HCT116 (cell line): ENCODE data around the gene WDR43. TPM values are rescaled to one million over a fixed set of nuclear protein-coding genes. Genes with fewer than 3 reads are reported as not detected.

Experiments used
- ATAC-seq: fragments of 200-7000 bp; cut with Tn5 transposase; 2 replicates; pipeline ENCODE4 v1.9.1; 2020; ENCODE audit warnings: mild to moderate bottlenecking, moderate library complexity
- BruUV-seq: library from RNA; stranded (reverse); fragments of 400-500 nt; replicated peaks from 2 replicates; lab custom pipeline; 2021; lab: Mats Ljungman, UMichigan
- CTCF ChIA-PET: fragments of 300-600 bp; sonication (Branson Sonifier 250); formaldehyde crosslinking; loops from one replicate; lab custom pipeline; 2021; ENCODE audit warnings: antibody characterized with exemption; lab: Charles Lee
- POLR2A ChIA-PET: fragments of 300-600, 350-600 bp; sonication (Branson Sonifier 250); formaldehyde crosslinking; loops from one replicate; lab custom pipeline; 2021; ENCODE audit warnings: antibody characterized with exemption; lab: Charles Lee
- RAD21 ChIA-PET, 2 experiments: fragments of 300-600 bp; sonication (Branson Sonifier 250); formaldehyde crosslinking; loops; one replicate each; lab custom pipeline; 2023; ENCODE audit warnings: low total read pairs in 2 of 2; ENCODE audit not compliant: uncharacterized antibody in 2 of 2, unreplicated experiment in 2 of 2, low non-redundant PET in 1 of 2; lab: Charles Lee
- DNase-seq: peaks from one replicate; pipeline ENCODE4 v3.0.0-alpha.2; 2010; ENCODE audit warnings: low read depth, low spot score
- H2AFZ ChIP-seq: fragments of 200-600 bp; shearing (Covaris generic), sonication (generic); 2 replicates; pipeline ENCODE4 v1.6.1; 2017; ENCODE audit warnings: low read depth, mixed run types, mixed read lengths, antibody characterized with exemption, low read length; ENCODE audit not compliant: poor library complexity, severe bottlenecking
- H3K27ac ChIP-seq: 2 replicates; pipeline ENCODE4 v1.5.1; 2012; ENCODE audit warnings: low read depth, low read length
- H3K27me3 ChIP-seq: fragments of 200-600 bp; sonication (generic); 2 replicates; pipeline ENCODE4 v1.6.1; 2016; ENCODE audit warnings: mixed run types, low read length, mixed read lengths; ENCODE audit not compliant: insufficient read depth
- H3K36me3 ChIP-seq, 2 experiments: fragments of 200-500 bp in 1 of 2; fragments of 200-600 bp in 1 of 2; sonication (Bioruptor generic) in 1 of 2; sonication (generic) in 1 of 2; 2 replicates each; pipeline versions ENCODE4 v1.5.1 to v1.6.1; 2014 to 2016; ENCODE audit warnings: low read length in 2 of 2, inconsistent platforms in 1 of 2, mixed read lengths in 1 of 2, mixed run types in 1 of 2; ENCODE audit not compliant: insufficient read depth in 2 of 2, control insufficient read depth in 1 of 2
- H3K4me1 ChIP-seq, 2 experiments: fragments of 200-600 bp in 1 of 2; sonication (generic) in 1 of 2; 2 replicates each; pipeline versions ENCODE4 v1.5.1 to v1.6.1; 2012 to 2017; ENCODE audit warnings: low read length in 2 of 2, inconsistent platforms in 1 of 2, mild to moderate bottlenecking in 1 of 2, mixed read lengths in 1 of 2, mixed run types in 1 of 2, moderate library complexity in 1 of 2; ENCODE audit not compliant: insufficient read depth in 2 of 2, control insufficient read depth in 1 of 2
- H3K4me2 ChIP-seq: fragments of 200-600 bp; sonication (generic); 2 replicates; pipeline ENCODE4 v1.6.1; 2017; ENCODE audit warnings: mixed run types, low read length, mixed read lengths
- H3K4me3 ChIP-seq, 2 experiments: fragments of 200-600 bp in 1 of 2; sonication (generic) in 1 of 2; replicated peaks in 1 of 2; 2 replicates each; pipeline ENCODE4 v1.5.1; 2011 to 2016; ENCODE audit warnings: low read length in 2 of 2, control low read depth in 1 of 2, low read depth in 1 of 2, mild to moderate bottlenecking in 1 of 2, mixed read lengths in 1 of 2, mixed run types in 1 of 2
- H3K79me2 ChIP-seq: fragments of 200-600 bp; sonication (generic); 2 replicates; pipeline ENCODE4 v1.6.1; 2017; ENCODE audit warnings: mild to moderate bottlenecking, mixed run types, low read length, moderate library complexity, mixed read lengths; ENCODE audit not compliant: insufficient read depth
- H3K9ac ChIP-seq: fragments of 200-600 bp; sonication (generic); 2 replicates; pipeline ENCODE4 v1.6.1; 2016; ENCODE audit warnings: low read length, mixed read lengths
- H3K9me2 ChIP-seq: fragments of 200-600 bp; sonication (generic), shearing (Covaris generic); 2 replicates; pipeline ENCODE4 v1.6.1; 2017; ENCODE audit warnings: mixed run types, mild to moderate bottlenecking, moderate library complexity; ENCODE audit not compliant: insufficient read depth
- H3K9me3 ChIP-seq, 2 experiments: fragments of 200-500 bp in 1 of 2; fragments of 200-600 bp in 1 of 2; sonication (Bioruptor generic) in 1 of 2; sonication (generic) in 1 of 2; 2 replicates each; pipeline ENCODE4 v1.6.1; 2014 to 2017; ENCODE audit warnings: low read length in 2 of 2, mixed read lengths in 2 of 2, inconsistent platforms in 1 of 2, low read depth in 1 of 2, mild to moderate bottlenecking in 1 of 2, mixed run types in 1 of 2, moderate library complexity in 1 of 2; ENCODE audit not compliant: control insufficient read depth in 1 of 2, insufficient read depth in 1 of 2
- H4K20me1 ChIP-seq: fragments of 200-600 bp; sonication (generic), shearing (Covaris generic); 2 replicates; pipeline ENCODE4 v1.6.1; 2017; ENCODE audit warnings: mixed run types, mild to moderate bottlenecking, moderate library complexity; ENCODE audit not compliant: insufficient read depth
- CBX3 ChIP-seq: IDR thresholded peaks from 2 replicates; pipeline ENCODE4 v1.6.1; 2012; ENCODE audit warnings: low read depth
- CEBPB ChIP-seq: IDR thresholded peaks from 2 replicates; pipeline ENCODE4 v1.6.1; 2012; ENCODE audit warnings: low read depth
- EGR1 ChIP-seq: IDR thresholded peaks from 2 replicates; pipeline ENCODE4 v1.6.1; 2012; ENCODE audit warnings: low read depth
- ELF1 ChIP-seq: IDR thresholded peaks from 2 replicates; pipeline ENCODE4 v1.6.1; 2012; ENCODE audit warnings: low read depth, borderline replicate concordance
- EZH2phosphoT487 ChIP-seq: fragments of 200-600 bp; IDR thresholded peaks from 2 replicates; pipeline ENCODE4 v1.6.1; 2018; ENCODE audit warnings: antibody characterized with exemption, borderline replicate concordance
- MAX ChIP-seq: IDR thresholded peaks from 2 replicates; pipeline ENCODE4 v1.6.1; 2012
- POLR2A ChIP-seq: IDR thresholded peaks from 2 replicates; pipeline ENCODE4 v1.7.0; 2011; ENCODE audit warnings: borderline replicate concordance; ENCODE audit not compliant: insufficient read depth, insufficient read length; ENCODE audit errors: extremely low read depth
- POLR2AphosphoS5 ChIP-seq: IDR thresholded peaks from 2 replicates; pipeline ENCODE4 v1.6.1; 2011; ENCODE audit warnings: mild to moderate bottlenecking, low read depth, low read length, moderate library complexity
- SIN3A ChIP-seq: IDR thresholded peaks from 2 replicates; pipeline ENCODE4 v1.6.1; 2012; ENCODE audit warnings: low read depth
- SP1 ChIP-seq: IDR thresholded peaks from 2 replicates; pipeline ENCODE4 v1.6.1; 2012; ENCODE audit warnings: low read depth
- SRF ChIP-seq: IDR thresholded peaks from 2 replicates; pipeline ENCODE4 v1.6.1; 2012; ENCODE audit warnings: low read depth
- TCF7L2 ChIP-seq: IDR thresholded peaks from 2 replicates; pipeline ENCODE4 v1.7.0; 2011; ENCODE audit warnings: borderline replicate concordance, inconsistent platforms; ENCODE audit not compliant: insufficient read depth, insufficient read length; ENCODE audit errors: extremely low read depth
- YY1 ChIP-seq: IDR thresholded peaks from 2 replicates; pipeline ENCODE4 v1.6.1; 2011; ENCODE audit warnings: low read length, low read depth, moderate library complexity, mild to moderate bottlenecking; ENCODE audit not compliant: insufficient replicate concordance; ENCODE audit errors: extremely low read depth
- ZFX ChIP-seq: fragments of 450-650 bp; IDR thresholded peaks from 2 replicates; pipeline ENCODE4 v1.6.1; 2017
- ZNF274 ChIP-seq: fragments of 200-500 bp; sonication (Bioruptor generic); IDR thresholded peaks from 2 replicates; pipeline ENCODE4 v1.6.1; 2014; ENCODE audit warnings: mild to moderate bottlenecking, low read depth, low read length, inconsistent platforms
- intact Hi-C: fragments of 100-400 bp; cut with micrococcal nuclease; formaldehyde crosslinking; loops from 2 replicates; pipeline ENCODE4 v1.10.0; 2022
- total RNA-seq: library from RNA; stranded (reverse); gene quantifications from one replicate; pipeline ENCODE4 v1.2.1, GENCODE V29; 2021; ENCODE audit not compliant: unreplicated experiment
- TF ChIP-seq, protein P1 (sequence below), 3 experiments: fragments of 200-600 bp in 1 of 3; sonication (generic) in 1 of 3; IDR thresholded peaks in 2 of 3; conservative IDR thresholded peaks in 1 of 3; 2 replicates each; pipeline ENCODE4 v1.5.1; 2012 to 2017; ENCODE audit warnings: low read depth in 2 of 3, low read length in 2 of 3, antibody characterized with exemption in 1 of 3, borderline replicate concordance in 1 of 3, control low read depth in 1 of 3, mild to moderate bottlenecking in 1 of 3, mixed read lengths in 1 of 3, mixed run types in 1 of 3, moderate library complexity in 1 of 3; ENCODE audit not compliant: insufficient read depth in 1 of 3
- TF ChIP-seq, protein P2 (sequence below): IDR thresholded peaks from 2 replicates; pipeline ENCODE4 v1.6.1; 2012
- TF ChIP-seq, protein P3 (sequence below): IDR thresholded peaks from 2 replicates; pipeline ENCODE4 v1.6.1; 2011; ENCODE audit warnings: mild to moderate bottlenecking, low read length, moderate library complexity; ENCODE audit not compliant: insufficient replicate concordance; ENCODE audit errors: extremely low read depth

Gene WDR43
- total RNA-seq, 1 experiment from 2014 or later, result 119 TPM

DNA sequence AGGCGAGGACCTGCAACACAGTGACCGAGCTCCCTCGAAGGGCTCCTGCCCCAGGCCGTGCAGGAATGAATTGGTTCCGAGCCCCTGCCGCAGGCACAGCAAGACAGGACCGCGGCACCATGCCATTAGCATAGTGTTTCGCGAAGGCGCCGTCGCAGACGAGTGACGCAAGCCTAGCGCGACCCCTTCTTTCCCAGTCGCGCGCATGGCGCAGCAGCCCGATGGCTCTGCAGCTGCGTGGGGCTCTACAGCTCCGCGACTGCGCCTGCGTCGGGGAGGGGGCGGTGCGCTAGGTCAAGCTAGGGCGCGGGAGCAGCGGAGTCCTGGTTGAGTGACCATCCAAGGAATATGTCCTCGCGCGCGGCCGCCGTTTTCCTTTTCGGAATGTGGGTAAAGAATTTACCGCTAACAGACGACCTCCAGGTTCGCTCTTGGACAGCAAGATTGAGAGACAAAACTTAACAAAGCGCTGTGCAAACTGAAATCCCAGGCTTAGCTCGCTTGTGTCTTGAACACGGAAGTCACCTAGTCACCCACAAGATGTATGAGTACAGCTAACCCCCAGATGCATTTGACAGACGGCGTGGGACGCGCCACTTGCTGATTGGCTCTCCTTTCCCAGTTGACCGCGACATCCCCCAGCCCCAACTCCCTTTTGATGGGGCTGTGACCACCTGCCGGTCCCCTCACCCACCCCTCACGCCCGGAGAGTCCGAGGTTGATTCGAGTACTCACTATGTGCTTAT is 24.1 kb upstream of the WDR43 start, which contains the start of gene TRMT61B:
TRMT61B (minus strand) TSS at position 164 of the 746 bp plus-strand sequence; CDS start at position 132, 32 bp downstream.
- peaks cover 6% of the 10 kb centered on the region; the same call in 1 of the 2 replicates for H3K27me3 ChIP-seq
- ChIA-PET RAD21 (no interaction called here), POLR2A (interaction anchor here (0.7 to 1.4 kb wide), 4 partner anchors 8 to 118 kb away, joined by 3 to 6 read pairs (median 3); partner anchors contain the start of genes PPP1CB and WDR43), CTCF (no interaction called here)
- peak within 1 kb of the TSS; percentile 99 for H3K4me2 ChIP-seq
- H3K9ac ChIP-seq, result peak within 1 kb of the TSS; percentile 89
- H3K36me3 ChIP-seq, result 0 out of 4 replicates have a peak, but pooled peaks cover 0 to 3% of the 10 kb centered on the region in 2 experiments
- no peaks in the 10 kb centered on the region for H4K20me1 ChIP-seq
- intact Hi-C loops, result no loop called here
- no peaks in the 10 kb centered on the region for H3K9me3 ChIP-seq
- no peaks in the 10 kb centered on the region for H3K9me2 ChIP-seq
- TF ChIP-seq, protein P1, sequence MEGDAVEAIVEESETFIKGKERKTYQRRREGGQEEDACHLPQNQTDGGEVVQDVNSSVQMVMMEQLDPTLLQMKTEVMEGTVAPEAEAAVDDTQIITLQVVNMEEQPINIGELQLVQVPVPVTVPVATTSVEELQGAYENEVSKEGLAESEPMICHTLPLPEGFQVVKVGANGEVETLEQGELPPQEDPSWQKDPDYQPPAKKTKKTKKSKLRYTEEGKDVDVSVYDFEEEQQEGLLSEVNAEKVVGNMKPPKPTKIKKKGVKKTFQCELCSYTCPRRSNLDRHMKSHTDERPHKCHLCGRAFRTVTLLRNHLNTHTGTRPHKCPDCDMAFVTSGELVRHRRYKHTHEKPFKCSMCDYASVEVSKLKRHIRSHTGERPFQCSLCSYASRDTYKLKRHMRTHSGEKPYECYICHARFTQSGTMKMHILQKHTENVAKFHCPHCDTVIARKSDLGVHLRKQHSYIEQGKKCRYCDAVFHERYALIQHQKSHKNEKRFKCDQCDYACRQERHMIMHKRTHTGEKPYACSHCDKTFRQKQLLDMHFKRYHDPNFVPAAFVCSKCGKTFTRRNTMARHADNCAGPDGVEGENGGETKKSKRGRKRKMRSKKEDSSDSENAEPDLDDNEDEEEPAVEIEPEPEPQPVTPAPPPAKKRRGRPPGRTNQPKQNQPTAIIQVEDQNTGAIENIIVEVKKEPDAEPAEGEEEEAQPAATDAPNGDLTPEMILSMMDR (IDR thresholded peaks at IDR 0.05 in 2 of 3, conservative IDR thresholded peaks at IDR 0.05 in 1 of 3; ENCODE audit: borderline replicate concordance in 1 of 3, insufficient read depth in 1 of 3, low read depth in 2 of 3, low read length in 2 of 3), result no peak
- TF ChIP-seq ZFX (peak; percentile 48; the same call in 1 of the 2 replicates), CBX3 (peak; percentile 98), POLR2AphosphoS5 (peak; percentile 97), SIN3A (peak; percentile 95), SRF (peak; percentile 99), POLR2A (peak; percentile 89), EZH2phosphoT487 (no peak), ZNF274 (no peak), ELF1 (peak; percentile 40; the same call in 1 of the 2 replicates), TCF7L2 (peak; percentile 45), CEBPB (no peak; the same call in 1 of the 2 replicates), MAX (peak; percentile 99), EGR1 (peak; percentile 69), YY1 (peak; percentile 89), SP1 (peak; percentile 88)
- TF ChIP-seq, protein P2, sequence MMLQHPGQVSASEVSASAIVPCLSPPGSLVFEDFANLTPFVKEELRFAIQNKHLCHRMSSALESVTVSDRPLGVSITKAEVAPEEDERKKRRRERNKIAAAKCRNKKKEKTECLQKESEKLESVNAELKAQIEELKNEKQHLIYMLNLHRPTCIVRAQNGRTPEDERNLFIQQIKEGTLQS, result no peak
- TF ChIP-seq, protein P3, sequence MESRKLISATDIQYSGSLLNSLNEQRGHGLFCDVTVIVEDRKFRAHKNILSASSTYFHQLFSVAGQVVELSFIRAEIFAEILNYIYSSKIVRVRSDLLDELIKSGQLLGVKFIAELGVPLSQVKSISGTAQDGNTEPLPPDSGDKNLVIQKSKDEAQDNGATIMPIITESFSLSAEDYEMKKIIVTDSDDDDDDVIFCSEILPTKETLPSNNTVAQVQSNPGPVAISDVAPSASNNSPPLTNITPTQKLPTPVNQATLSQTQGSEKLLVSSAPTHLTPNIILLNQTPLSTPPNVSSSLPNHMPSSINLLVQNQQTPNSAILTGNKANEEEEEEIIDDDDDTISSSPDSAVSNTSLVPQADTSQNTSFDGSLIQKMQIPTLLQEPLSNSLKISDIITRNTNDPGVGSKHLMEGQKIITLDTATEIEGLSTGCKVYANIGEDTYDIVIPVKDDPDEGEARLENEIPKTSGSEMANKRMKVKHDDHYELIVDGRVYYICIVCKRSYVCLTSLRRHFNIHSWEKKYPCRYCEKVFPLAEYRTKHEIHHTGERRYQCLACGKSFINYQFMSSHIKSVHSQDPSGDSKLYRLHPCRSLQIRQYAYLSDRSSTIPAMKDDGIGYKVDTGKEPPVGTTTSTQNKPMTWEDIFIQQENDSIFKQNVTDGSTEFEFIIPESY, result peak; percentile 43
- H3K27ac ChIP-seq, result peak within 1 kb of the TSS; percentile 54
- BruUV-seq, result TSS peak; percentile 98
- peak within 1 kb of the TSS; percentile 86 to 97 for H3K4me3 ChIP-seq
- H2AFZ ChIP-seq, result peak within 1 kb of the TSS; percentile 71
- peaks cover 43% of the 10 kb centered on the region for H3K79me2 ChIP-seq
- H3K4me1 ChIP-seq, result peaks cover 10 to 14% of the 10 kb centered on the region in 2 experiments; a peak in 3 of 4 replicates
- DNase-seq, result peak; percentile 87
- ATAC-seq, result peak; percentile 98
